HG02970 (cell line): ENCODE results near the gene SSNA1.

Experiments
- ATAC-seq: cut with Tn5 transposase; IDR thresholded peaks from one replicate; pipeline ENCODE4 v1.9.1; 2021; ENCODE audit warnings: mild to moderate bottlenecking, moderate library complexity, moderate number of reproducible peaks; ENCODE audit not compliant: unreplicated experiment, low FRiP score

Gene SSNA1

DNA sequence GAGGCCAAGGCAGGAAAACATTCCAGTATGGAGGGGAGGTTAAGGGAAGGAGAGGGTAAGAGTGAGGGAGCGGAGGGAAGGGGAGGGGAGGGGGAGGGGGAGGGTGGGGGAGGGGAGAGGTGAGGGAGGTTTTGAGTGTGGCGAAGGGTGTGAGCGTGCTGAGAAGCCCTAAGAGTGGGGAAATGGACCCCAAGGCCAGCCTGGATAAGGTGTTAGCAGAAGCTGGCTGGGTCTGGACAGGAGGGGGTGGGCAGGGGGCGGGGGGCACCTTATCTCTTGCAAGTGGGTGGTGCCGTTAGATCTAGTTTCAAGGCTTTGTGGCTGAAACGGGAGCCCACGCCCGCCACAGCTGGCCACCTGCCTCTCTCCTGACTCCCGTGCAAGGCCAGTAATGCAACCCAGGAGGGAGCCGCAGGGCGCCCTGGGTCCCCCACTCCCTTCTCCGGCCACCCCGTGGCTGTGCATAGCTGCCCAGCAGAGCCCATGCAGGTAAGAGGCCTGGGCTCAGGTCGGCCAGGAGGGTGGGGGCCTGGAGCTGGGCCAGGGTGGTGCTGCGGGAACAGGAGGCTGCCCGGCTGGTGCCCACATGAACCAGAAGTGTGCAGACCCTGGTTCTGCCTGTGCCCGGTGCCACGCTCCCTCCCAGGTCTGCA is 39.5 kb downstream of the SSNA1 start:
- no peak for ATAC-seq

DNA sequence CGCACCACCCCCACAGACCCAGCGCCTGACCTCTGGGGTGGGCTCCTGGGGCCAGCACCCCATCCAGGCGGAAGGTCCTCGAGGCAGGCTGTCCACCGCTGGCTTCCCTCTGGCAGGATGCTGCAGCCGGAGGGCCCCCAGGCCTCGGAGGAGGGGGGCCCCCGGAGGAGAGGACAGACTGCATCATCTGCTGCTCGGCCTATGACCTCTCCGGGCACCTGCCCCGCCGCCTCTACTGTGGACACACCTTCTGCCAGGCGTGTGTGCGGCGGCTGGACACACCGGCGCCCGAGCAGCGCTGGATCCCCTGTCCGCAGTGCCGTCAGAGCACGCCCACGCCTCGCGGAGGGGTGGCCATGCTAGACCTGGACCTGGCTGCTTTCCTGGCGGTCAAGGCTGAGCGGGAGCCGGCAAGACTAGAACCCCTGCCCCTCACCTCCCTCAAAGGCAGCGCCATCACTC is 40.1 kb downstream of the SSNA1 start:
- ATAC-seq = no peak

GRCh38 chr9:137228968-137229896 is 40.8 kb downstream of the SSNA1 start:
- ATAC-seq = no peak

DNA sequence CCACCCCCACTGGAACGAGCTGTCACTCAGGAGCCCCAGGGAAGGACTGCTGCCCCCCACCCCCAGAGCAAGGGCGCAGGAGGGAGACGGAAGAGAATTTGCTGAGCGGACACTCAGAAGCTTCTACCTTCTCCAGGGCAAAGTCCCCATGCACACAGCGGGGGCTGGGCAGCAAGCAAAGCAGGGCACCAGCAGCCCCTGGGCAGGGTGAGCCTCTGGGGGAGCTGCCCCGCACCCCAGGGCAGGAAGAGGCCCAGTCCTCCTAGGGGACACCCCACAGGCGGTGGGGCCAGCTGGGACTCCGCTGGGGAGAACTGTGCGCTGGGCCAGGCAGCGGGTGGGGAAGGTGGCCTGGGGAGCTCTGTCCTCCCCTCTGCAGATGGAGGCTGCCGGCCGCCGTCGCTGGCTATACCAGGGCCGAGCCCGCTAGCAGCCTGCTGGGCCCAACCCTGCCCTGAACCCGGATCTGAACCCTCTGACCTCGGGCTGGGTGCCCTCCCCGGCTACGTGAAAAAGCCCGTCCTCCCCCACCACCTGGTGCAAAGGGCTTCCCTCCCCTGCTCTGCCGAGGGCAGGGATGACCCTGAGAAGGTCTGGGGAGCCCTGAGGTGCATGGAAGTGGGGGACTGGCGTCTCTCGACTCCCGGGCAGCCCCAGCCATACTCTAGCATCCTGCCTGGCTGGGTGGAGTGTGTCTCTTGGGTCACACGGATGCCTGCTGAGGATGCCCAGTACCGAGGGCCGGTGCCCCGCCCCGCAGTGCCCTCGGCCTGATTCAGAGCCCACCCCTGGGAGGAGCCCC is 41.6 kb downstream of the SSNA1 start:
- ATAC-seq = no peak

DNA sequence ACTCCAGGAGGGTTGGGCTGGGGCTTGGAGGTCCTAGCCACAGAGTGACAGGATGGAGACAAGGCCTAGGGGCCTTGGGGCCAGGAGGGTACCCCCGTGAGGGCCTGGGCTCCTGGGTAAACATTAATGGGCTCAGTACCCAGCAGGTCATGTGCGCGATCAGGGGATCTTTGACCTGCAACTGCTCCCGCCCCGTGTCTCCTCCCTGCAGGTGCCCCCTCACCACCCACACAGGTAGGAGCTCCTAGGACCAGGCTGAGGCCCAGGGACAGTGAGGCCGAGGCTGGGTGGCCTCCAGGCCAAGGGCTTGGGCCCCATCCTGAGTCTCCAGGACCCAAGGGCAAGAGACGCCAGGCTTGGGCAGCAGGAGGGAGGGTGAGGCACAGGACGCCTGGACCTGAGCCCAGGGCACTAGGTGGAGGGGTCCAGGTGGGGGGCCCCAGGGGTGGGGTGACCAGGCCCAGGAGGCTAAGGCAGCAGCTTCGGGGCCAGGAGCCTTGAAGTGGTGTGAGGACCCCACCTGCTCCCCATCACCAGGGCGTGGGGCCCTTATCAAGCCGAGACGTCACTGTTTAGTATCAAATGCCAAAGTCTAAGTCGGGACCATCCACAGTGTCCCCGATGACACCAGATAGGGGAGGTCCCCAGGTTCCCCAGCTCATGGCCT is 42.4 kb downstream of the SSNA1 start, which contains the start of gene SLC34A3:
TSS of gene SLC34A3 (plus strand) at position 197 of the 667 bp plus-strand sequence. CDS start 802 bp downstream, outside the sequence.
- ATAC-seq = no peak

DNA sequence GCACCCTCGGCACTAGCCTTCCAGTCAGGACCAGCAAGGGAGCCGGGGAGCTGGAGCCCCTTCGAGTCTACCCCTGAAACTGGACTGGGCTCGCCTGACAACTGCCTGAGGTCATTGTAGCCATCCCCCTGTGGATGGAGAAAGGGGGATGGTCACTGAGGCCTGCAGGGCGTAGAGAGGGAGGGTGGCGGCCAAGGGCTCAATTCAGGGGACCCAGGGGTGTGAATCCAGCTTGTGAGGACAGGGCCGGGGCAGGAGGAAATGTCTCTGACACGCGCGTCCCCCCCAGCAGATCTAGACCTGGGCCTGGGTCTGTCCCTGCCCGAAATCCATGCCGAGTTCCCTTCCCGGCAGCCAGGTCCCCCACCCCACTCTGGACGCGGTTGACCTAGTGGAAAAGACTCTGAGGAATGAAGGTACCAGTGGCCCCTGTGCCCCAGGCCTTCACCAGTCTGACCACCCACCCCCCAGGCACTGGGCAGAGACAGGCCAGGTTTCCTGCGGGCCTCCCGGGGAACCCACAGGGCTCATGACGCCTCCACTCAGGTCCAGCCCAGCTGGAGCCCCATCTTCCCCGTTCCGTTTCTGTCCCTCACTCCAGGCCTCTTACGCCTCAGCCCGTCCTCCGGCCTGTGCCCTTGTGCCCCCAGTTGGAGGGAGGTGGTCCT is 43.0 kb downstream of the SSNA1 start:
- ATAC-seq = no peak

DNA sequence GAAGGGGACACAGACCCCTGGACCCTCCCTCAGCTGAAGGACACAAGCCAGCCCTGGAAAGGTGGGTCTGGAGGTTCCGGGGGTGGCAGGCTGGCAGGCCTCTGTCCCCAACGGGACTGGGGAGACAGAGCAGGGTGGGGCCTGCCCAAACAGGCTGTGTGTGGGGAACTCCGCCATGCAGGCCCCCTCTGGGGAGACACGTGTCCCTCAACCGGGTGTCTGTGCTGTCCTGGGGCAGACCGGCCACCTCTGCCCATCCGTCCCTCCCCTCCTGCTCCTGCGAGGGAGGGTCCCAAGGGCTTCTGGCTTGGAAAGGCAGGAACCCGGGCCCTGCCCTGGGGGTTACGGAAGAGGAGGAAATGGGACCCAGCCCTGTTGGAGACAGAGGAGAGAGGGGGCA is 43.6 kb downstream of the SSNA1 start:
- no peak for ATAC-seq

DNA sequence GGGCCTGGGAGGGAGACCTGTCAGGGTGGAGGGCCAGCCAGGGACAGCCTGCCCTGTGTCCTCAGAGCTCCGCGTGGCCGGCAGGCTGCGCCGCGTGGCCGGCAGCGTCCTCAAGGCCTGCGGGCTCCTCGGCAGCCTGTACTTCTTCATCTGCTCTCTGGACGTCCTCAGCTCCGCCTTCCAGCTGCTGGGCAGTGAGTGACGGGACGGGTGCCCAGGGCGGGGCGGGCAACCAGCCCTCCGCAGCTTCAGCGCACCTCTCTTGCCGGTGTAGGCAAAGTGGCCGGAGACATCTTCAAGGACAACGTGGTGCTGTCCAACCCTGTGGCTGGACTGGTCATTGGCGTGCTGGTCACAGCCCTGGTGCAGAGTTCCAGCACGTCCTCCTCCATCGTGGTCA is 44.0 kb downstream of the SSNA1 start:
- no peak for ATAC-seq

- no peak for ATAC-seq
These were observed 44.9 kb downstream of the SSNA1 start for GRCh38 chr9:137233143-137233980.

DNA sequence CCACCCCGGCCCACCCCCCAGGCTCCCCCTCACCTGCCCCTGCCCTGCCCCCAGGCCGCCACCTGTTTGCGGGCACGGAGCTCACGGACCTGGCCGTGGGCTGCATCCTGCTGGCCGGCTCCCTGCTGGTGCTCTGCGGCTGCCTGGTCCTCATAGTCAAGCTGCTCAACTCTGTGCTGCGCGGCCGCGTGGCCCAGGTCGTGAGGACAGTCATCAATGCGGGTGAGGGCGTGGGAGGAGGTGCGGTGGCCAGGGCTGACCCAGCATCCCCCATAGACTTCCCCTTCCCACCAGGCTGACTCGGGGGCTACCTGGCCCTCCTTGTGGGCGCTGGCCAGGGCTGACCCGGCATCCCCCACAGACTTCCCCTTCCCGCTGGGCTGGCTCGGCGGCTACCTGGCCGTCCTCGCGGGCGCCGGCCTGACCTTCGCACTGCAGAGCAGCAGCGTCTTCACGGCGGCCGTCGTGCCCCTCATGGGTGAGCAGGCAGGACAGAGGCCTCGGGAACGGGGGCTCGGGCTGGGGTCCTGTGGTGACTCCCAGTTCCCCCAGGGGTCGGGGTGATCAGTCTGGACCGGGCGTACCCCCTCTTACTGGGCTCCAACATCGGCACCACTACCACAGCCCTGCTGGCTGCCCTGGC is 45.7 kb downstream of the SSNA1 start:
- ATAC-seq = no peak

- ATAC-seq = no peak
These were observed 46.4 kb downstream of the SSNA1 start for GRCh38 chr9:137234758-137235423.

DNA sequence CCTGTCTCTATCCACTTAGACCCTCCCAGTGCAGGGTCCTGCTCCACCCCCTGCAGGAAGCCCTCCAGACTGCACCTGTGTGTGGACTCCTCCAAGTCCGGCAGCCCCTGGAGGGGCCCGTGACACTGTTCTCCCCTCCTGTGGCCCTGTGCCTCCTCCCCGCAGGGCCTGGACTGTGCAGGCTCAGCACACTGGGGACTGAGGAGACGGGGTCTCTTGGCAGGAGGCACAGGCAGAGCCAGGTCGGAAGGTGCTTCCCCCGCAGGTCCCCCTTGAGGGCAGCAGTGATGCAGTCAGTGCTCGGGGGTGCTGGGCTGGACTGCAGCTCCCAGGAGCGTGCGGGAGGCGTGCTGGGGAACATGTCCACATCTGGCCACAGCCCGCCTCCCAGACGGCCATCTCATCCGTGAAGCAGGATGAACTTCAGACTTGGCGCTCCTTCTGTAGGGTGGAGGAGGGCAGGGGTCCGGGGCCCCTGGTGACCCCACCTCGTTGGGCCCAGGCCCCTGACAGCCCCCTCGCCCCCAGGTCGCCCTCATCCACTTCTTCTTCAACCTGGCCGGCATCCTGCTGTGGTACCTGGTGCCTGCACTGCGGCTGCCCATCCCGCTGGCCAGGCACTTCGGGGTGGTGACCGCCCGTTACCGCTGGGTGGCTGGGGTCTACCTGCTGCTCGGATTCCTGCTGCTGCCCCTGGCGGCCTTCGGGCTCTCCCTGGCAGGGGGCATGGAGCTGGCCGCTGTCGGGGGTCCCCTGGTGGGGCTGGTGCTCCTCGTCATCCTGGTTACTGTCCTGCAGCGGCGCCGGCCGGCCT is 47.2 kb downstream of the SSNA1 start:
- no peak for ATAC-seq

GRCh38 chr9:137236238-137236935 is 47.9 kb downstream of the SSNA1 start:
- ATAC-seq = no peak

DNA sequence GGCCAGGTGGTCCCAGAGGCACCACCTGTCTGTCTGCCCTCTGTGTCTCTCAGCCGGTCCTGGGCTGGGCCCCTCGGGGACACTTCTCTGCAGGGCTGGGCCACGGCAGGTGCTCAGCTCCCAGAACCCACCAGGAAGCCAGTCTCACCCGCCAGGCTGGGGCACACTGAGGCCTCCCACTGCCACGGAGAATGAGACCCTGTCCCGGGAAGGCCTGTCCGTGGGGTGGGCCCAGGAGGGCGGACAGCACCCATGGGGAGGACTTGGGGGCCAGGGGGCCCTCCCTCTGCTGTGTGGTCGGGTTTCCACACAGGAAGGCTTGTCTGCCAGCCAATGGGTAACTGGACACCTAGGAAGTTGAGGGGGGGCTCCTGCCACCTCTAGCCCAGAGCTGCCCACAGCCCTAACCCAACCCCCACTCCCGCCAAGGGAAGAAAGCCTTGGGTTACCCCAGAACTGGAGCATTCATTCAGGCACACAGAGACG is 48.5 kb downstream of the SSNA1 start:
- no peak for ATAC-seq

- ATAC-seq = no peak
These were observed 49.6 kb downstream of the SSNA1 start for GRCh38 chr9:137237759-137238726.
